ENCODE data around the gene TNFRSF13B. TPM values are rescaled to one million over a fixed set of nuclear protein-coding genes. Genes with fewer than 3 reads are reported as not detected.

The TNFRSF13B gene
- total RNA-seq, 1 donor from 2014 or later, result not detected

DNA sequence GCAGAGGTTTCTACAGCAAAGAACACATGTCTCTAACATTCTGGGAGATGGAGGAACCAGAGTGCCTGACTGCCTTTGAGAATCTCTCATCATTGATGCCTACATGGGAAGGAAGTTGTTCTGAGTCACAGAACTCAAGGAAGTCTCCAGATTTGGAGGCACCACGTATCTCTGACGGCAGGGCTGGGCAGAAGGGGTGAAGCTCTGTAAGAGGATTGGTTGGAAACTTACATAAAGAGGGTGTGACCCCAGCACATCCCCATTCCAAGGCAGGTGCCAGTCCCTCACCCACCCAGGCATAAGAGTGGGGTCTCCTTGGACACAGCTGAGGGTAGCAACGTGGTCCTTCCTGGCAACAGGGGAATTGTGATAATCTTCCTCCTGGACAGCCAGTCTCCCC is 17.4 kb downstream of the TNFRSF13B start:
- H3K36me3 ChIP-seq, result no peaks in the 10 kb centered on the region
- H3K27ac ChIP-seq (replicated peaks), result no peak overlapping the region
- H3K27me3 ChIP-seq (ENCODE audit: low read depth), result peaks cover 49% of the 10 kb centered on the region
- H3K4me3 ChIP-seq, result no peak overlapping the region
- intact Hi-C loops (cut with micrococcal nuclease), result no loop called here
- H3K9me3 ChIP-seq (replicated peaks), result peaks cover 21% of the 10 kb centered on the region
- no peaks in the 10 kb centered on the region for H3K4me1 ChIP-seq
- DNase-seq, result no peak
- TF ChIP-seq, protein P1, sequence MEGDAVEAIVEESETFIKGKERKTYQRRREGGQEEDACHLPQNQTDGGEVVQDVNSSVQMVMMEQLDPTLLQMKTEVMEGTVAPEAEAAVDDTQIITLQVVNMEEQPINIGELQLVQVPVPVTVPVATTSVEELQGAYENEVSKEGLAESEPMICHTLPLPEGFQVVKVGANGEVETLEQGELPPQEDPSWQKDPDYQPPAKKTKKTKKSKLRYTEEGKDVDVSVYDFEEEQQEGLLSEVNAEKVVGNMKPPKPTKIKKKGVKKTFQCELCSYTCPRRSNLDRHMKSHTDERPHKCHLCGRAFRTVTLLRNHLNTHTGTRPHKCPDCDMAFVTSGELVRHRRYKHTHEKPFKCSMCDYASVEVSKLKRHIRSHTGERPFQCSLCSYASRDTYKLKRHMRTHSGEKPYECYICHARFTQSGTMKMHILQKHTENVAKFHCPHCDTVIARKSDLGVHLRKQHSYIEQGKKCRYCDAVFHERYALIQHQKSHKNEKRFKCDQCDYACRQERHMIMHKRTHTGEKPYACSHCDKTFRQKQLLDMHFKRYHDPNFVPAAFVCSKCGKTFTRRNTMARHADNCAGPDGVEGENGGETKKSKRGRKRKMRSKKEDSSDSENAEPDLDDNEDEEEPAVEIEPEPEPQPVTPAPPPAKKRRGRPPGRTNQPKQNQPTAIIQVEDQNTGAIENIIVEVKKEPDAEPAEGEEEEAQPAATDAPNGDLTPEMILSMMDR (IDR thresholded peaks at IDR 0.05; ENCODE audit: borderline replicate concordance), result no peak

DNA sequence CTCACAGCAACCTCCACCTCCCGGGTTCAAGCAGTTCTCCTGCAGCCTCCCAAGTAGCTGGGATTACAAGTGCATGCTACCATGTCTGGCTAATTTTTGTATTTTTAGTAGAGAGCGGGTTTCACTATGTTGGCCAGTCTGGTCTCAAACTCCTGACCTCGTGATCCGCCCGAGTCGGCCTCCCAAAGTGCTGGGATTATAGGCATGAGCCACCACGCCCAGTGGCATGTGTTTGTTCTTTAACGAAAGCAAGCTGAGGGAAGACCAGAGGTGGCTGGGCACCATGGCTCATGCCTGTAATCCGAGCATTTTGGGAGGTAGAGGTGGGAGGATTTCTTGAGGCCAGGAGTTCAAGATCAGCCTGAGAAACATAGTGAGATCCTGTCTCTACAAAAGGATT is 18.1 kb downstream of the TNFRSF13B start:
- intact Hi-C loops (cut with micrococcal nuclease), result no loop called here
- TF ChIP-seq, protein P1 (IDR thresholded peaks at IDR 0.05; ENCODE audit: borderline replicate concordance), result no peak
- H3K27ac ChIP-seq (replicated peaks), result no peak overlapping the region
- H3K36me3 ChIP-seq, result no peaks in the 10 kb centered on the region
- peaks cover 49% of the 10 kb centered on the region for H3K27me3 ChIP-seq (ENCODE audit: low read depth)
- no peak for DNase-seq
- H3K4me1 ChIP-seq, result no peaks in the 10 kb centered on the region
- H3K9me3 ChIP-seq (replicated peaks), result peaks cover 26% of the 10 kb centered on the region
- H3K4me3 ChIP-seq, result no peak overlapping the region

DNA sequence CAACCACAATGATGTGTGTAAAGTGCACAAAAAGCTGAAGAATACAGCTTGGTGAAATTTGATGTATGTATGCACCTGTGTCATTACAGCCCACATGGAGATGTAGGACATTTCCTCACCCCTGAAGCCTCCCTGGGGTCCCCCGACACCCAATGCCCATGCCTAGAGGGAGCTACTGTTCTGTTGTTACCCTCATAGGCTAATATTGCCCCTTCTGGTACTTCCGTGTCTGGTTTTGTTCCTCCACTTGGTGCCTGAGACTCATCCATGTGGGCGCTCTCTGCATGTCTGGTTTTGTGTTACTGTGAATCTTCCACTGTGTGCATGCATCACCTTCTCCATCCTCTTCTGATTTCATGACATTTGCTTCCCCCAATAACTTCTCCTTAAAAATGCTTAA is 18.6 kb downstream of the TNFRSF13B start:
- TF ChIP-seq, protein P1 (IDR thresholded peaks at IDR 0.05; ENCODE audit: borderline replicate concordance), result no peak
- intact Hi-C loops (cut with micrococcal nuclease), result no loop called here

DNA sequence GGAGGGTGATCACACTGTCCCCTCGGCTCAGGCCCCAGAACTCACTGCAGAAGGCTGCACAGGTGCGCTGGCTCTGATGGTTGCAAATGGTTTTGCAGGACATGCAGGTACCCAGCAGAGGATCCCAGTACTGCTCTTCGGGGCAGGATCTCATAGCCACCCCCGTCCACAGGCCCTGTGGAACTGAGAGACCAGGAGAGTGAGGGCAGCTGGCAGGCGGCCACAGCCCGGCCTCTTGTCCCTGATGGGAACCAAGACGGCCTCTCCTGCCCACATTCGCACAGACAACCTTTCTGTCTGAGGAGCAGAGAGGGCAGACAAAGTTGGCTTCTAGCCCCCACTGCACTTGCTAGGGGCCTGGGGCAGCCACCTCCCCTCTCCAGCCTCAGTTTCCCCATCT is 19.5 kb downstream of the TNFRSF13B start:
- Histone ChIP-seq H3K4me3 (no peak overlapping the region), H3K36me3 (no peaks in the 10 kb centered on the region), H3K27me3 (ENCODE audit: low read depth) (peaks cover 49% of the 10 kb centered on the region), H3K4me1 (no peaks in the 10 kb centered on the region), H3K9me3 (replicated peaks) (peaks cover 39% of the 10 kb centered on the region), H3K27ac (replicated peaks) (no peak overlapping the region)
- DNase-seq, result no peak
- TF ChIP-seq, protein P1 (IDR thresholded peaks at IDR 0.05; ENCODE audit: borderline replicate concordance), result no peak
- intact Hi-C loops (cut with micrococcal nuclease), result no loop called here

More for the DNA sequence above, 18.6 kb downstream of the TNFRSF13B start:
- H3K9me3 ChIP-seq (replicated peaks), result peaks cover 31% of the 10 kb centered on the region
- H3K4me1 ChIP-seq, result no peaks in the 10 kb centered on the region
- H3K36me3 ChIP-seq, result no peaks in the 10 kb centered on the region
- peaks cover 49% of the 10 kb centered on the region for H3K27me3 ChIP-seq (ENCODE audit: low read depth)
- no peak overlapping the region for H3K4me3 ChIP-seq
- H3K27ac ChIP-seq (replicated peaks), result no peak overlapping the region
- DNase-seq, result no peak

DNA sequence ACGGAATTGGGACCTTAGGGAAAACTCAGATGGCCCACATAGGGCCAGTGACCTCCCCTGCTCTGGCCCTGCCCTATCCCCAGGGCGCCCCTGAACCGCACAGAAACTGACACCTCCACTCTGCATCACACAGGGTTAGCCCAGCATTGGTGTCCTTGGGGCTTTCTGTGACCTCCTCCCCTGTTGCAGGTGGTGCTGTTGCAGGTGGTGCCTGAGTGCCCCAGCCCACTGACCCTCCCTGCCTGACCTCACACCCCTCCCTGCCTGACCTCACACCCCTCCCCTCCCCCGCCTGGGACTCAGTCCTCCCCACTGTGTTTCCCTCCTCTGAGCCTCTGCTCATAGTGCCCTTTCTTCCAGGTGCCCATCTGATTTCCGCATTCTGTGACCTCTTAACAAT is 21.4 kb downstream of the TNFRSF13B start:
- TF ChIP-seq, protein P1 (IDR thresholded peaks at IDR 0.05; ENCODE audit: borderline replicate concordance), result no peak
- no peak for DNase-seq
- Histone ChIP-seq H3K27ac (replicated peaks) (no peak overlapping the region), H3K4me3 (no peak overlapping the region), H3K9me3 (replicated peaks) (peaks cover 29% of the 10 kb centered on the region), H3K36me3 (no peaks in the 10 kb centered on the region), H3K27me3 (ENCODE audit: low read depth) (peaks cover 48% of the 10 kb centered on the region), H3K4me1 (no peaks in the 10 kb centered on the region)
- intact Hi-C loops (cut with micrococcal nuclease), result no loop called here
